AG09319 (cell line): ENCODE data around the gene SOCS2.

ENCODE experiments used
- DNase-seq: peaks from one replicate; pipeline ENCODE4 v3.0.0-alpha.2; 2010; ENCODE audit warnings: low read depth; ENCODE audit errors: extremely low read depth
- TF ChIP-seq, protein P1 (sequence below): IDR thresholded peaks from 2 replicates; pipeline ENCODE4 v1.5.1; 2011; ENCODE audit warnings: low read depth, mild to moderate bottlenecking, inconsistent platforms, low read length, moderate library complexity

SOCS2 gene, protein sequence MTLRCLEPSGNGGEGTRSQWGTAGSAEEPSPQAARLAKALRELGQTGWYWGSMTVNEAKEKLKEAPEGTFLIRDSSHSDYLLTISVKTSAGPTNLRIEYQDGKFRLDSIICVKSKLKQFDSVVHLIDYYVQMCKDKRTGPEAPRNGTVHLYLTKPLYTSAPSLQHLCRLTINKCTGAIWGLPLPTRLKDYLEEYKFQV

DNA sequence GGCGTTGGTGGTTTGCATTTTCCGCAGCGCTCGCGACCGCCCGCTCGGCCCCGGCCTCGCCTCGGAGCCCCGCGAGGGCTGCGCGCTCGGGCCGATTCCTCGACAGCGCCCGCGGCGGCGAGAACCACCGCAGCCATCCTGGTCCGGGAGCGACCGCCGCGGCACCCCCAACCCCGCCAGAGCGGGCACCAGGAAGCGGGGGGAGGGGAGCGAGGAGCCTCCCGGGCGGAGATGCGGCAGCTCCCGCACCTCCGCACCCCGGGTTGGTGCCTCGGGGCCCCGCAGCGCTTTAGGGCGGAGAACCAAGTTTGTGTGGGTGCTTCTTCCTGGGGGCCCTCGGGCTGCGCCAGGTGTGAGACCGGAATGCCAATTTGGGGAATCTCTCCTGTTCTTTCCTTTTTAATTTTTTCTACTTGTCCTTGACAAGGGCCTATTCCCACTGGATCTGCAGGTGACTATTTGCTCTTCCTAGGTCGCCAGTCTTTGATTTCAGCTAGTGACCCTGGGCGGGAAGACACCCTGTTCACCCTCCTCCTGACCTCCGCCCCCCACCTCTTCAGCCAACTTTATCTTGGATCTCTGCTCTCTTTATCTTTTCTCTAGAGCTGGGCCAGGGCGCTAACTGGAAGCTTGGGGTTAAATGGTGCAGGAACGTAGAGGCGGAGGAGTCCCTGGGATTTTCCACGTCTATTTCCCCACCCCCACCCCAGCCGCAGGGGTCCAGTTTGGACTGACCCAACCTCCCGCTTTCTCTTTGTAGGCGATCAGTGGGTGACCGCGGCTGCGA is at the start of gene SOCS2:
Gene SOCS2, plus strand, starts transcription at position 751 of the 787 bp plus-strand sequence. CDS start 223 bp downstream, outside the sequence.
- no peak for DNase-seq
- TF ChIP-seq, protein P1, sequence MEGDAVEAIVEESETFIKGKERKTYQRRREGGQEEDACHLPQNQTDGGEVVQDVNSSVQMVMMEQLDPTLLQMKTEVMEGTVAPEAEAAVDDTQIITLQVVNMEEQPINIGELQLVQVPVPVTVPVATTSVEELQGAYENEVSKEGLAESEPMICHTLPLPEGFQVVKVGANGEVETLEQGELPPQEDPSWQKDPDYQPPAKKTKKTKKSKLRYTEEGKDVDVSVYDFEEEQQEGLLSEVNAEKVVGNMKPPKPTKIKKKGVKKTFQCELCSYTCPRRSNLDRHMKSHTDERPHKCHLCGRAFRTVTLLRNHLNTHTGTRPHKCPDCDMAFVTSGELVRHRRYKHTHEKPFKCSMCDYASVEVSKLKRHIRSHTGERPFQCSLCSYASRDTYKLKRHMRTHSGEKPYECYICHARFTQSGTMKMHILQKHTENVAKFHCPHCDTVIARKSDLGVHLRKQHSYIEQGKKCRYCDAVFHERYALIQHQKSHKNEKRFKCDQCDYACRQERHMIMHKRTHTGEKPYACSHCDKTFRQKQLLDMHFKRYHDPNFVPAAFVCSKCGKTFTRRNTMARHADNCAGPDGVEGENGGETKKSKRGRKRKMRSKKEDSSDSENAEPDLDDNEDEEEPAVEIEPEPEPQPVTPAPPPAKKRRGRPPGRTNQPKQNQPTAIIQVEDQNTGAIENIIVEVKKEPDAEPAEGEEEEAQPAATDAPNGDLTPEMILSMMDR: no peak

DNA sequence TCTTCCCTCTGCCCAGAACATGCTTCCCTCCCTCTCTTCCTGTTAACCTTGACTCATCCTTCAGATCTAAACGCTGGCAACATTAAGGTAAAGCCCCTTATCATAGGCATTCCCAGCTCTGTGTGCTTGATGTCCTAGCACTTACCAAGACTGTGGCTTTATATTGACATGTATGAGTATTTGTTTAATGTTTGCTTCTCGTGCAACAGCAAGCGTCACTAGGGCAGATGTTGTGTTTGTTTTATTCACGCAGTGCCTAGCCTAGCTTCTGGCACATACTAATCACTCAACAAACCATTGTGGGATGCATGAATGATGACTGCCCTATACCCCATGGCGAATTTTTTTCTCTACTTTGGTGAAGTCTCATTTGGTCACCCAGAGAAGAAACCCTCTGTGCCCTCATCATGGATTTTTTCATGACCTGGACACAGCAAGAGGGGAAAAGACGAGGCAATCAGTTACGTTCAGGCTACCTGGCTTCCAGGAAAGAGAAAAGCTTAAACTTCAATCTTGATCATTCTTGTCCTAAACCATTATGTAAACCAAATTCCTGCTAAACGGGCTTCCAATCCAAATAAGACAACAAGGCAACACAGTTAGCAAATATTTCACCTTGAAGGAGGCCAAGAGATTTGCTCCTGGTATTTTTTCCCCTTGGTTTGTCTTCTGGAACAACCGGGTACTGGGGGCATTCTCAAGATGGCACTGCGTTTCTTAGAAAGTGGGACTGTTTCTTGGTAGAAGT is 47.9 kb upstream of the SOCS2 start:
- TF ChIP-seq, protein P1: no peak
- DNase-seq: no peak

DNA sequence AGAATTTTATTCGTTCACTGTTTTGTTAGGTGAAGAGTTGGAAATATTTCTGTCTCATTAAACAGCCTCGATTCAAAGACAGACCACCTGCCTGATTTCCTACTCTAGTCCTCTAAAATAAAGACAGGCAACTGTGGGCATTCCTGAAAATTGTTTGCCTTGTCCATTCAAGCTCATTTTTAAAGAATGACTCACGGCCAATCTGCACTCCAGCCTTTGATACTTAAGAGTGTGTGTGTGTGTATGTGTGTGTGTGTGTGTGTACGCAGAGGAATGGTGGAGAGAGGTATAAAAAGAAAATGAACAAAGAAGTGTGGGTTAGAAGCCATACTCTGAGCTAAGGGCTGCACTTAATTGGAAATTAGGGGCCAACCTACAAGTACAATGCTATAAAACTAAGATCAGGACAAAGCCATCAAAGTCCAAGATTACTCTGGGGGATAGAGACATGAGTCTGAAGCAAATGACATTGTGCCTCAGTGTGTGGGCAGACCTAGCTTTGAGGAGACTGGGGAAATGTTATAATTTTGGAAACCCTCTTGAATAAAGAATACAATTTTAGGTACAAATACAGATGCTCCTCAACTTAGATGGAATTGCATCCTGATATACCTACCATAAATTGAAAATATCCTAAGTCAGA is 45.6 kb upstream of the SOCS2 start:
- TF ChIP-seq, protein P1: no peak
- peak; percentile 80 for DNase-seq

DNA sequence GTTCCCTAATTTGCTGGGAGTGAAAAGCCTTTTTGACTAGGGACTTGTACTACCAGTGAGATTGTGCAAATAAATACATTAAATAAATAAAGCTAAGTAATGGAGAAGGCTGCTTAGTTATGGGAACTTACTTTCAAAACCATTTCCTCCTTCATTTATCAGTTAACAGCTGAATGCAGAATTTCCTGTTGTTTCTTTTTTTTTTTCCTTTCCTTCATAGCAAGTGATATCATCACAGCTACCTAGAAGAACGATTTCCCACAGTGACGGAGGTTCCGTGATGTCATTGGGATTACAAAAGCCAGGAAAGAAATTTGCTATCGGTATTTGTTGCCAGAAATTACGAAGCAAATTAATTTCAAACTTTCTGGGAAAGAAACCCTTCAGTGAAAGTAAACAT is 42.1 kb upstream of the SOCS2 start:
- DNase-seq: no peak
- TF ChIP-seq, protein P1: no peak

DNA sequence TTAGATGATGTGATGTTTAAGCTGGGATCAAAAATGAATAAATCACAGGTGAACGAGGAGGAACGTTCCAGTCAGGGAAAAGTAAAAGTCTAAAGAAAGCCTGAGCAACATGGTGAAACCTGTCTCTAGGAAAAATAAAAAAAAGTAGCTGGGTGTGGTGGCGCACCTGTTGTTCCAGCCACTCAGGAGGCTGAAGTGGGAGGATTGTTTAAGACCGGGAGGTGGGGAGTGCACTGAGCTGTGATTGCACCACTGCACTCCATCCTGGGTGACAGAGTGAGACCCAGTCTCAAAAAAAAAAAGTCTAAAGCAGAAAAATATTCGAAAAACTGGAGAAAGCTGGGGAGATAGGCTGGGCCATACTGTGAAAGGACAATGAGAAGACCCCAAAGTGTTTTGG is 39.2 kb upstream of the SOCS2 start:
- TF ChIP-seq, protein P1: no peak
- DNase-seq: no peak

DNA sequence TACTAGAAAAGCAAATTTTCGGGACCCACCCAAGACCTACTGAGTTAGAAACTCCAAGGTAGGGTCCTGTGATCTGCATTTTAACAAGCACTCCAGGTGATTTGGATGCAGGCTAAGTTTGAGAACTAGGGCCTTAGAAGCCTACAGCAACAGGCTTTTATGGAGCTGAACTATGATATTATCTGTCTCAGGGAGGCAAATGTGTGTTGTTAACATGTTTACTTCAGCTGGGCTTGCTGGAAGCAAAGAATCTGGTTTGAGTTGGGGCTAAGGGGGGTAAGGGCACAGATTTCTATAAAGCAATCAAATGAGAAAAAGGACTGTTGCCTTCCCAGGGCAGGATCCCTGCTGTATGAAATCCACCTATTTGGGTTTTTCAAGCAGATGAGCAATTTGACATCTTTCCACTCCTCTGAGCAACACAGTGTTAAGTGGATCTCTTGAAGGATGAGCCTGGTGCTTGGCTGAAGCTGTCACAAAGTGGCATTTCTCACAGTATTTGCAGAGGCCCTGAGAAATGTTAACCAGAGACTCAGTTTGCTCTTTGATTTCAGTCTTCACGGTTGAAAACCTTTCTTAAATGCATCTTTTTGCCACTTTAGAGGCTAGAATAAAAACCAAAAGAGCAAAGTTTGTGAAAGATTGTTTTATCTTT is 36.2 kb upstream of the SOCS2 start:
- no peak for DNase-seq
- TF ChIP-seq, protein P1: no peak
